Smooth muscle cell (in vitro differentiated cells): ENCODE data around the gene PRM3. TPM values are rescaled to one million over a fixed set of nuclear protein-coding genes. Genes with fewer than 3 reads are reported as not detected.

Experiments used
- DNase-seq: peaks from one replicate; lab custom pipeline; 2025; ENCODE audit not compliant: unreplicated experiment; lab: John Stamatoyannopoulos, UW
- H2AFZ ChIP-seq: fragments of 200-600 bp; sonication (generic); 2 replicates; pipeline ENCODE4 v1.6.0; 2016; ENCODE audit warnings: antibody characterized with exemption, low read depth, mild to moderate bottlenecking
- H3F3A ChIP-seq: fragments of 200-600 bp; sonication (generic); 2 replicates; pipeline ENCODE4 v1.6.0; 2017; ENCODE audit warnings: antibody characterized with exemption, low read depth
- H3K27ac ChIP-seq: fragments of 200-600 bp; sonication (generic); 2 replicates; pipeline ENCODE4 v1.5.1; 2016; ENCODE audit warnings: low read depth, mild to moderate bottlenecking
- H3K27me3 ChIP-seq: fragments of 200-600 bp; sonication (generic); 2 replicates; pipeline ENCODE4 v1.6.1; 2016; ENCODE audit warnings: low read depth, mild to moderate bottlenecking
- H3K36me3 ChIP-seq: fragments of 200-600 bp; sonication (generic); 2 replicates; pipeline ENCODE4 v1.5.1; 2016; ENCODE audit warnings: low read depth
- H3K4me1 ChIP-seq: fragments of 200-600 bp; sonication (generic); 2 replicates; pipeline ENCODE4 v1.5.1; 2016; ENCODE audit warnings: low read depth
- H3K4me2 ChIP-seq: fragments of 200-600 bp; sonication (generic); 2 replicates; pipeline ENCODE4 v1.6.0; 2016; ENCODE audit warnings: mild to moderate bottlenecking
- H3K4me3 ChIP-seq: fragments of 200-600 bp; sonication (generic); 2 replicates; pipeline ENCODE4 v1.5.1; 2016; ENCODE audit warnings: mild to moderate bottlenecking
- H3K79me2 ChIP-seq: fragments of 200-600 bp; sonication (generic); 2 replicates; pipeline ENCODE4 v1.6.0; 2016; ENCODE audit warnings: low read depth, mild to moderate bottlenecking
- H3K9ac ChIP-seq: fragments of 200-600 bp; sonication (generic); 2 replicates; pipeline ENCODE4 v1.6.0; 2016; ENCODE audit warnings: low read depth
- H3K9me3 ChIP-seq: fragments of 200-600 bp; sonication (generic); replicated peaks from 2 replicates; pipeline ENCODE4 v1.5.1; 2016; ENCODE audit warnings: low read depth
- H4K20me1 ChIP-seq: fragments of 200-600 bp; sonication (generic); 2 replicates; pipeline ENCODE4 v1.6.0; 2016; ENCODE audit warnings: low read depth
- CTCF ChIP-seq: fragments of 200-600 bp; sonication (generic); IDR thresholded peaks from 2 replicates; pipeline ENCODE4 v1.5.1; 2017; ENCODE audit warnings: borderline replicate concordance, mild to moderate bottlenecking, antibody characterized with exemption; ENCODE audit not compliant: insufficient read depth, poor library complexity, severe bottlenecking
- WGBS: methylation state at CpG from one replicate; pipeline ENCODE4 v1.1.7; 2016; ENCODE audit warnings: low lambda C conversion rate; 5-methylcytosine and 5-hydroxymethylcytosine counted together
- polyA plus RNA-seq: library from polyadenylated mRNA; unstranded; fragments of >200 nt; fragmentation: Nextera tagmentation; extraction: Ambion mirVana; gene quantifications from 2 replicates; pipeline ENCODE4 v1.2.1, GENCODE V29; 2016
- total RNA-seq: library from RNA; depleted of rRNA; stranded (reverse); fragments of >200 nt; gene quantifications from 2 replicates; pipeline ENCODE4 v1.2.3, GENCODE V29; 2014

The PRM3 gene
- total and polyA plus RNA-seq, 2 experiments from 2014 or later = not detected

GRCh38 chr16:11231367-11231970, 42.0 kb downstream of the PRM3 start:
- 76% methylated on average over 10 of the region's 10 CpGs for WGBS
- no peak for TF ChIP-seq CTCF

GRCh38 chr16:11229906-11230305, 43.5 kb downstream of the PRM3 start:
- H3K4me2 ChIP-seq = no peak overlapping the region
- TF ChIP-seq CTCF = no peak
- no peak overlapping the region for H3K9ac ChIP-seq
- no peaks in the 10 kb centered on the region for H3K9me3 ChIP-seq
- no peaks in the 10 kb centered on the region for H3F3A ChIP-seq
- no peaks in the 10 kb centered on the region for H3K4me1 ChIP-seq
- no peaks in the 10 kb centered on the region for H3K27me3 ChIP-seq
- WGBS = 90% methylated on average over 4 of the region's 4 CpGs
- no peaks in the 10 kb centered on the region for H4K20me1 ChIP-seq
- H3K79me2 ChIP-seq = no peaks in the 10 kb centered on the region
- H3K4me3 ChIP-seq = no peak overlapping the region
- no peak for DNase-seq
- no peak overlapping the region for H3K27ac ChIP-seq
- no peak overlapping the region for H2AFZ ChIP-seq
- no peaks in the 10 kb centered on the region for H3K36me3 ChIP-seq

More at GRCh38 chr16:11231367-11231970, 42.0 kb downstream of the PRM3 start:
- no peaks in the 10 kb centered on the region for H3K27me3 ChIP-seq
- H3K4me2 ChIP-seq = no peak overlapping the region
- H3K79me2 ChIP-seq = no peaks in the 10 kb centered on the region
- no peak overlapping the region for H3K9ac ChIP-seq
- no peaks in the 10 kb centered on the region for H3K36me3 ChIP-seq
- no peak overlapping the region for H3K4me3 ChIP-seq
- DNase-seq = no peak
- H3K4me1 ChIP-seq = no peaks in the 10 kb centered on the region
- no peak overlapping the region for H3K27ac ChIP-seq
- H3K9me3 ChIP-seq = no peaks in the 10 kb centered on the region
- no peaks in the 10 kb centered on the region for H3F3A ChIP-seq
- H4K20me1 ChIP-seq = no peaks in the 10 kb centered on the region
- no peak overlapping the region for H2AFZ ChIP-seq

- TF ChIP-seq CTCF = no peak
- WGBS = 90% methylated on average over 5 of the region's 5 CpGs
Measured at GRCh38 chr16:11229432-11229831, 44.0 kb downstream of the PRM3 start.

More at GRCh38 chr16:11229432-11229831, 44.0 kb downstream of the PRM3 start:
- Histone ChIP-seq H3K9me3 (no peaks in the 10 kb centered on the region), H3K27me3 (no peaks in the 10 kb centered on the region), H3K4me1 (no peaks in the 10 kb centered on the region), H3K27ac (no peak overlapping the region), H3K9ac (no peak overlapping the region), H3F3A (no peaks in the 10 kb centered on the region), H3K4me2 (no peak overlapping the region), H3K4me3 (no peak overlapping the region), H3K79me2 (no peaks in the 10 kb centered on the region), H3K36me3 (no peaks in the 10 kb centered on the region), H4K20me1 (no peaks in the 10 kb centered on the region), H2AFZ (no peak overlapping the region)
- DNase-seq = no peak
